ENCODE measurements around the gene LARGE1. TPM values are rescaled to one million over a fixed set of nuclear protein-coding genes. Genes with fewer than 3 reads are reported as not detected.
"Not testable (repeated sequence)": the region's sequence is repeated elsewhere in the genome, so short reads cannot be mapped to it uniquely, and the experiment has no call there.

The LARGE1 gene
- total RNA-seq, 1 experiment from 2014 or later, result 1.3 TPM

- no peak overlapping the region for H3K9ac ChIP-seq (ENCODE audit: low read length)
- H3K27ac ChIP-seq (ENCODE audit: low read length), result no peak overlapping the region
- no peak for TF ChIP-seq EZH2phosphoT487 (IDR thresholded peaks at IDR 0.05; ENCODE audit: borderline replicate concordance, low read length)
- TF ChIP-seq, protein P1, sequence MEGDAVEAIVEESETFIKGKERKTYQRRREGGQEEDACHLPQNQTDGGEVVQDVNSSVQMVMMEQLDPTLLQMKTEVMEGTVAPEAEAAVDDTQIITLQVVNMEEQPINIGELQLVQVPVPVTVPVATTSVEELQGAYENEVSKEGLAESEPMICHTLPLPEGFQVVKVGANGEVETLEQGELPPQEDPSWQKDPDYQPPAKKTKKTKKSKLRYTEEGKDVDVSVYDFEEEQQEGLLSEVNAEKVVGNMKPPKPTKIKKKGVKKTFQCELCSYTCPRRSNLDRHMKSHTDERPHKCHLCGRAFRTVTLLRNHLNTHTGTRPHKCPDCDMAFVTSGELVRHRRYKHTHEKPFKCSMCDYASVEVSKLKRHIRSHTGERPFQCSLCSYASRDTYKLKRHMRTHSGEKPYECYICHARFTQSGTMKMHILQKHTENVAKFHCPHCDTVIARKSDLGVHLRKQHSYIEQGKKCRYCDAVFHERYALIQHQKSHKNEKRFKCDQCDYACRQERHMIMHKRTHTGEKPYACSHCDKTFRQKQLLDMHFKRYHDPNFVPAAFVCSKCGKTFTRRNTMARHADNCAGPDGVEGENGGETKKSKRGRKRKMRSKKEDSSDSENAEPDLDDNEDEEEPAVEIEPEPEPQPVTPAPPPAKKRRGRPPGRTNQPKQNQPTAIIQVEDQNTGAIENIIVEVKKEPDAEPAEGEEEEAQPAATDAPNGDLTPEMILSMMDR (conservative IDR thresholded peaks at IDR 0.05; ENCODE audit: low read depth, low read length), result no peak
- TF ChIP-seq EZH2 (IDR thresholded peaks at IDR 0.05; ENCODE audit: low read length, unreplicated experiment), result no peak
- no peak overlapping the region for H3K4me2 ChIP-seq (ENCODE audit: low read length)
- H3K79me2 ChIP-seq (ENCODE audit: low read length), result no peaks in the 10 kb centered on the region
- no TSS peak for BruUV-seq (replicated peaks)
- ChIA-PET POLR2A (ENCODE audit: unreplicated experiment) (no interaction called here), CTCF (no interaction called here)
- no peaks in the 10 kb centered on the region for H3K27me3 ChIP-seq (ENCODE audit: low read length)
- no peak overlapping the region for H2AFZ ChIP-seq (ENCODE audit: low read length)
- no peaks in the 10 kb centered on the region for H3K4me1 ChIP-seq (ENCODE audit: insufficient read depth, low read length)
- H3K9me2 ChIP-seq (replicated peaks; ENCODE audit: low read length), result no peaks in the 10 kb centered on the region
- no peaks in the 10 kb centered on the region for H3F3A ChIP-seq (ENCODE audit: low read length, unreplicated experiment)
- no peak for ATAC-seq
- H3K4me3 ChIP-seq (ENCODE audit: low read length), result no peak overlapping the region
- H3K36me3 ChIP-seq (ENCODE audit: low read depth, low read length), result no peaks in the 10 kb centered on the region
- no peaks in the 10 kb centered on the region for H3K9me3 ChIP-seq (ENCODE audit: low read length)
- no peak for DNase-seq
- H4K20me1 ChIP-seq (ENCODE audit: low read length), result no peaks in the 10 kb centered on the region
- intact Hi-C loops (cut with micrococcal nuclease), result no loop called here
Observed at GRCh38 chr22:33372875-33373274, 547.4 kb downstream of the LARGE1 start.

GRCh38 chr22:33363256-33363655 is 557.0 kb downstream of the LARGE1 start:
- H3K36me3 ChIP-seq (ENCODE audit: low read depth, low read length); H3K4me3 ChIP-seq (ENCODE audit: low read length); H4K20me1 ChIP-seq (ENCODE audit: low read length); H2AFZ ChIP-seq (ENCODE audit: low read length); H3F3A ChIP-seq (ENCODE audit: low read length, unreplicated experiment); H3K79me2 ChIP-seq (ENCODE audit: low read length); H3K4me1 ChIP-seq (ENCODE audit: insufficient read depth, low read length); CTCF ChIA-PET; DNase-seq; BruUV-seq (replicated peaks); H3K9me3 ChIP-seq (ENCODE audit: low read length); H3K9me2 ChIP-seq (replicated peaks; ENCODE audit: low read length); H3K27me3 ChIP-seq (ENCODE audit: low read length); H3K4me2 ChIP-seq (ENCODE audit: low read length); H3K9ac ChIP-seq (ENCODE audit: low read length); intact Hi-C loops (cut with micrococcal nuclease); ATAC-seq; POLR2A ChIA-PET (ENCODE audit: unreplicated experiment); H3K27ac ChIP-seq (ENCODE audit: low read length): not testable (repeated sequence)

DNA sequence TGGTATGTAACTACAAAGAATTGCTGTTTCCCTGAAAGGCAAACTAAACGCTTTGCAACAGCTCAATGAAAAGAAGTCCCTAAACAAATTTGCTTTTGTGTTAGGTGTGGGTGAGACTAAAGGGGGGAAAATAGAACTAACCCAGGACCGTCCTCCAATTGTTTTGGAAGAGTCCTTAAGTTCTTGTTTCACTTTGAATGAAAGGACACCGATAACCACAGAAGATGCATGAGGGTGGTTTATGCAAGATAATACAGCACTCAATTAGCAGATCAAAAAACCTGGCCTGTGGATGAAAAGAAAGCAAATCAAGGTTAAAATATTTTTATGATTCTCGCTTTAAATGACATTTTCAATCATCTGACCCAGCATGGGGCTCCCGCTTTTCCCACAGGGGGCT is 557.6 kb downstream of the LARGE1 start:
- Histone ChIP-seq H3K4me1 (ENCODE audit: insufficient read depth, low read length) (no peaks in the 10 kb centered on the region), H3K9me2 (replicated peaks; ENCODE audit: low read length) (no peaks in the 10 kb centered on the region), H3K4me3 (ENCODE audit: low read length) (no peak overlapping the region), H3K9me3 (ENCODE audit: low read length) (no peaks in the 10 kb centered on the region), H3K9ac (ENCODE audit: low read length) (no peak overlapping the region), H3K36me3 (ENCODE audit: low read depth, low read length) (no peaks in the 10 kb centered on the region), H4K20me1 (ENCODE audit: low read length) (no peaks in the 10 kb centered on the region), H3K4me2 (ENCODE audit: low read length) (no peak overlapping the region), H3K79me2 (ENCODE audit: low read length) (no peaks in the 10 kb centered on the region), H3K27me3 (ENCODE audit: low read length) (no peaks in the 10 kb centered on the region), H3F3A (ENCODE audit: low read length, unreplicated experiment) (no peaks in the 10 kb centered on the region), H2AFZ (ENCODE audit: low read length) (no peak overlapping the region), H3K27ac (ENCODE audit: low read length) (no peak overlapping the region)
- BruUV-seq (replicated peaks), result no TSS peak
- intact Hi-C loops (cut with micrococcal nuclease), result no loop called here
- ChIA-PET POLR2A (ENCODE audit: unreplicated experiment) (no interaction called here), CTCF (no interaction called here)
- ATAC-seq, result no peak
- TF ChIP-seq EZH2 (IDR thresholded peaks at IDR 0.05; ENCODE audit: low read length, unreplicated experiment) (no peak), EZH2phosphoT487 (IDR thresholded peaks at IDR 0.05; ENCODE audit: borderline replicate concordance, low read length) (no peak)
- TF ChIP-seq, protein P1 (conservative IDR thresholded peaks at IDR 0.05; ENCODE audit: low read depth, low read length), result no peak
- DNase-seq, result no peak
